ENCODE data around the gene ZG16.
"Not testable (repeated sequence)": the region's sequence is repeated elsewhere in the genome, so short reads cannot be mapped to it uniquely, and the experiment has no call there.

ZG16 gene

DNA sequence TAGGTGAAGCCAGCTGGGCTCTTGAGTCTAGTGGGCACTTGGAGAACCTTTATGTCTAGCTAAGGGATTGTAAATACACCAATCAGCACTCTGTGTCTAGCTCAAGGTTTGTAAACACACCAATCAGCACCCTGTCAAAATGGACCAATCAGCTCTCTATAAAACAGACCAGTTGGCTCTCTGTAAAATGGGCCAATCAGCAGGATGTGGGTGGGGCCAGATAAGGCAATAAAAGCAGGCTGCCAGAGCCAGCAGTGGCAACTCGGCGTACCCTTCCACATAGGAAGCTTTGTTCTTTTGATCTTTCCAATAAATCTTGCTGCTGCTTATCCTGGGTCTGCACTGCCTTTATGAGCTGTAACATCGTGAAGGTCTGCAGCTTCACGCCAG, 29.3 kb upstream of the ZG16 start:
- not testable (repeated sequence) for DNase-seq (ENCODE audit: low spot score)

DNA sequence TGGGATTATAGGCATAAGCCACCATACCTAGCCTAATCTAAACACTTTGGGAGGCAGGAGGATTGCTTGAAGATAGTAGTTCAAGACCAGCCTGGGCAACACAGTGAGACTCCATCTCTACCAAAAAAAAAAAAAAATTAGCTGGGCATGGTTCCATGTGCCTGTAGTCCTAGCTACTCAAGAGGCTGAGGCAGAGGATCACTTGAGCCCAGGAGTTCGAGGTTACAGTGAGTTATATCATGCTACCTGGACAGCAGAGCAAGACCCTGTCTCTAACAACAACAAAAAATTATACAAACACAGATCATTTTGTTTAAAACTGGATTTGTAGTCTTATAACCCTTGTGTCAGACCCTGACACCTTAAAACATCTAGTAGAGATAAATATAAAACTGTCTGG, 24.5 kb upstream of the ZG16 start:
- DNase-seq (ENCODE audit: low spot score), result no peak

DNA sequence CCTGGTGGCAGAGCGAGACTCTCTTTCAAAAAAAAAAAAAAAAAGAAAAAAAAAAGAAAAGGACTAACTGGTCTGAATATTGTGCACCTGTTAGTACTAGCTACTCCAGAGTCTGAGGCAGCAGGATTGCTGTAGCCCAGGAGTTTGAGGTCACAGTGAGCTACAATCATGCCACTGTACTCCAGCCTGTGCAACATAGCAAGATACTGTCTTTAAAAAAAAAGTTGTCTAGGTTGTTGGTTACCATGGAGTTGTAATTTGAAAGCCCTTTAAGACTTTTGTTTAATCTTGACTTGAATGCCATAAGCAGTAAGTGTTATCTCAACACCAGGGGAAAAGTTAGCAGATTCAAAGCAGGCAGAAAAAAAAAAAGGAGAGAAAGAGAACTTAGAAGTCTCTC, 21.4 kb upstream of the ZG16 start:
- DNase-seq (ENCODE audit: low spot score), result no peak

DNA sequence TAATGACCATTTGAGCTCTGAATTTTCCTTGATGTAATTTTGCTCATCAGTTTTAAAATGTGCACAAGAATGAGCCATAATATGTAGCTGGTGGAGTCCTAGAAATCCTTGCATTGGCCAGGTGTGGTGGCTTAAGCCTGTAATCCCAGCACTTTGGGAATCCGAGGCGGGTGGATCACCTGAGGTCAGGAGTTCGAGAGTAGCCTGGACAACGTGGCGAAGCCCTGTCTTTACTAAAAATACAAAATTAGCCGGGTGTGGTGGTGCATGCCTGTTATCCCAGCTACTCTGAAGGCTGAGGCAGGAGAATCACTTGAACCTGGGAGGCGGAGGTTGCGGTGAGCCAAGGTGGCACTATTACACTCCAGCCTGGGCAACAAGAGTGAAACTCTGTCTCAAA, 21.0 kb upstream of the ZG16 start:
- DNase-seq (ENCODE audit: low spot score), result not testable (repeated sequence)

DNA sequence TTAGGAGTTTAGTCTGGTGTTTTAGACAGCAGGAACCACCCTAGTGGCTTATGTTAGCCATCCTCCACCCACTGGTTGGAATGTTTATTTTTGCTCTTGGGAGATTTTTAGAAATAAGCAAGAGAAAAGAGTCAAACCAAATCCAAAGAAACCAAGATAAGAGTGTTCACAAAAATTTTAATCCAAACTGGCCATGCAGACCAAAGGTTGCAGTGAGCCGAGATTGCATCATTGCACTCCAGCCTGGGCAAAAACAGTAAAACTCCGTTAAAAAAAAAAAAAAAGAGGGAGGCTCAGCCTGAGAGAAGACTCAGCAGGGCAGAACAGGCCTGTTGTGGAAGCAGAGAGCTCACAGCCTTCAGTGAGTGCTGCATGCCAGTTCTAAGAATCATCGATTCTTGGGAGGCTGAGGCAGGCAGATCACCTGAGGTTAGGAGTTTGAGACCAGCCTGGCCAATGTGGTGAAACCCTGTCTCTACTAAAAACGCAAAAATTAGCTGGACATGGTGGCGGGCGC, 20.0 kb upstream of the ZG16 start:
- no peak for DNase-seq (ENCODE audit: low spot score)

DNA sequence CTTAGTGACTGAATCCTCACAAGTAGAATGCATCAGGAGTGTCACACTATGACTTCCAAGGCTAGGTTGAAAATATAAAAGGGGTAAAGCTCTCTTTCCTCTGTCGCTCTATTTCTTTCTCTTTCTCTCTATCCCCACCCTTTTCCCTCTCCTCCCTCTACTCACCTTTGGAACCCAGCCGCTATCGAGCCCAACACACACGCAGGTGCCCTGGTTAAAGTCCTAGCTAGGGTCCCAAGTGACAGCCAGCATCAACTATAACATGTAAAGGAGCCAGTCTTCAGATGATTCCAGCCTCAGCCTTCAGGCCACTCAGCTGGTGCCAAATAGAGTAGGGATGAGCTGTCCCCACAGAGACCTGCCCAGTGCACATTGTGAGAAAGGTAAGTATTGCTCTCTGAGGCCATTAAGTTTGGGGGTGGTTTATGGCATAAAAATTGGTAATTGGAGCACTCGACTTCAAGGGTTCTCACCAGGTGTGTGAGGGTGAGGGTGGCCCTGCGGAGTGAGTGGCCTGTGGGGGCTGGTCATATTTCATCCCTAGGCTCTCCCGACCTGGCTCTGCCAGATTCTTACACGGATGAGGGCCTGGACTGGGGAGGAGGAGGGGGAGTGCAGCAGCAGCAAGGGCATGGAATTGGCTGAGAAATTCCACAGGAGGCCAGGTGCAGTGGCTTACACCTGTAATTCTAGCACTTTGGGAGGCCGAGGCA, 17.3 kb upstream of the ZG16 start:
- no peak for DNase-seq (ENCODE audit: low spot score)

DNA sequence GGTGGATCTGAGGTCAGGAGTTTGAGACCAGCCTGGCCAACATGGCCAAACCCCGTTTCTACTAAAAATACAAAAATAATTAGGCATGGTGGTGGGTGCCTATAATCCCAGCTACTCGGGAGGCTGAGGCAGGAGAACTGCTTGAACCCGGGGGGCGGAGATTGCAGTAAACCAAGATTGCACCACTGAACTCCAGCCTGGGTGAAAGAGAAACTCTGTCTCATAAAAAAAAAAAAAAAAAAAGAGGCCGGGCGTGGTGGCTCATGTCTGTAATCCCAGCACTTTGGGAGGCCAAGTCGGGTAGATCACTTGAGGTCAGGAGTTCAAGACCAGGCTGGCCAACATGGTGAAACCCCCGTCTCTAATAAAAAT, 16.8 kb upstream of the ZG16 start:
- DNase-seq (ENCODE audit: low spot score), result not testable (repeated sequence)

DNA sequence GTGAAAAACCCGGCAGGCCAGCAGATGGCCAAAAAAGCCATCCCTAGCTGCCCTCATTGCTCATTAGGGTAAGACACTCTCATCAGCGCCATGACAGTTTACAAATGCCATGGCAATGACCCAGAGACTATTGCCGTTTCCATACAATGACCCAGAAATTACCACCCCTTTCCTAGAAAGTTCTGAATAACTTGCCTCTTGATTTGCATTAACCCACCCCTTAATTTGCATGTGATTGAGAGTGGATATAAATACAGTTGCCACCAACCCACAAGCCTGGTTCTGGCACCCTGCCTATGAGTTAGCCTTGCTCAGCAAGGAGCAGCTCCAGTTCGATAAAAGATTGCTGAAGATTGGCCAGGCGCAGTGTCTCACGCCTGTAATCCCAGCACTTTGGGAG, 16.2 kb upstream of the ZG16 start:
- DNase-seq (ENCODE audit: low spot score), result no peak

DNA sequence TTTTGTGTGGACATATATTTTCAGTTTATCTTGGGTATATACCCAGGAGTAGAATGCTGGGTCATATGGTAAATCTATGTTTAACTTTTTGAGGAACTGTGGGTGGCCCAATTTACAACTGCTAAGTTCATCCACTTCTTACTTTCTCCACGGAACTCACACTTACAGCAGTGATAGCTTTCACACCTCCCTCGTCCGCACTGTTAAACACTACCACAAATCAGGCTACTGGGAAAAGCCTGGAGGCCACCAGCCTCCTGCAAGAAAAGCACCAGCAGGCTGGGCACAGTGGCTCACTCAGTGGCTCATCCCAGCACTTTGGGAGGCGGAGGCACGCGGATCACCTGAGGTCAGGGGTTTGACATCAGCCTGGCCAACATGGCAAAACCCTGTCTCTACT, 14.7 kb upstream of the ZG16 start:
- no peak for DNase-seq (ENCODE audit: low spot score)

DNA sequence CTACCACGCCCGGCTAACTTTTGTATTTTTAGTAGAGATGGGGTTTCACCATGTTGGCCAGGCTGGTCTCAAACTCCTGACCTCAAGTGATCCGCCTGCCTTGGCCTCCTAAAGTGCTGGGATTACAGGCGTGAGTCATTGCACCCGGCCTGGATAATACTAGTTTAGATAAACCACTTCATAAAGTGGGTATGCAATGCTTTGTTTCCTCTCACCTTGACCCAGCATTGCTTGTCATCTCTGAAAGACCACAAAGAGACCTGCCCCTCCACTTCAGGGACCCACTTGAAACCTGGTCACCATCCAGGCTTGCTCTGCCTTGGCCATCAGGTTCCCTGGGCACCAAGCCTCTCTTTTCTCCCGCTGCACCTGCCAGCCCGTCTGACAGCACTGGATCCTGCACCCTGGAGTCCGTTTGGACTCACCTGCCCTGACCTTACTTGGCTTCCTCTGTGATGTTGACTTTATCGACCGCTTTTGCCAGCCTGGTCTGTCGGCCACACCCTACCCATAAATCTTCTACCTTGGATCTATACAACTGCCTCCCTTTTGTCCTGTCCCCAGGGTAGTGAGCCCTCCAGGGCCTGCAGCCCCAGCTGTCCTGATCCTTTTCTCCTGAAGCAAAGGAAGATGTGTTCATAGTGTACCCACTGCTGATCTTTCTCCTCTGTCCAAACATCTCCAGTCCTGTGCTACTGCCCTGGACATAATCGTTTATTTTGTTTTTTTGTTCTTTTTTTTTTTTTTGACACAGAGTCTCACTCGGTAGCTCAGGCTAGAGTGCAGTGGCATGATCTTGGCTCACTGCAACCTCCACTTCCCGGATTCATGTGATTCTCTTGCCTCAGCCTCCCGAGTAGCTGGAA, 12.7 kb upstream of the ZG16 start:
- DNase-seq (ENCODE audit: low spot score), result peak; percentile 88

DNA sequence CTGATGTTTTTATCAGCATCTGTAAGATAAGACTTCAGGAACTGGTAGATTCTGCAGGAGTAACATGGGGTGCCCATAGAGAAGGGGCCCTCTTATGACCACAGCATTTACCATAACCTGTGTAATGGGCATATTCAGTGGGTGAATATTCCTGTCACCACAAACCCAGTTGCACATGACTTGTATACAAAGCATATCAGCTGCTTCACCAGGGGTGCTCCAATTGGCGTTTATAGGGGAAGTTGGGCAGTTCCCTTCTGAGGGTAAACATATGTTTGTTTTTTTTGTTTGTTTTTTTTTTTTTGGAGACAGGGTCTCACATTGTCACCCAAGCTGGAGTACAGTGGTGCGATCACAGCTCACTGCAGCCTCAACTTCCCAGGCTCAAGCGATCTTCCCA, 11.5 kb upstream of the ZG16 start:
- DNase-seq (ENCODE audit: low spot score), result no peak

DNA sequence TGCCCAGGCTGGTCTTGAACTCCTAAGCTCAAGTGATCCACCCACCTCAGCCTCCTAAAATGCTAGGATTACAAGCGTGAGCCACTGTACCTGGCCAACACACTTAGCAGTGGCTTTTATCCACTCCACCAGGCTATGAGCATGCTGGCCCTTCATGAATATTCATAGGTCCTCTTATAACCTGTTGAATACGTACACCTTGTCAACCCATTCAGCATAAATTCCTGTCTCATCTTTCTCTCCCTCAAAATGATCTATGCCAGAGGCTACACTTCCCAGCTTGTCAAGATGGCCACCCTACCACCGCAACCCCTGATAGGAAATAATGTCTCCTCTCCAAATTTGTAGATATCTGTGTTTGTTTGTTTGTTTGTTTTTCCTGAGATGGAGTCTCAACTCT, 11.0 kb upstream of the ZG16 start:
- no peak for DNase-seq (ENCODE audit: low spot score)

DNA sequence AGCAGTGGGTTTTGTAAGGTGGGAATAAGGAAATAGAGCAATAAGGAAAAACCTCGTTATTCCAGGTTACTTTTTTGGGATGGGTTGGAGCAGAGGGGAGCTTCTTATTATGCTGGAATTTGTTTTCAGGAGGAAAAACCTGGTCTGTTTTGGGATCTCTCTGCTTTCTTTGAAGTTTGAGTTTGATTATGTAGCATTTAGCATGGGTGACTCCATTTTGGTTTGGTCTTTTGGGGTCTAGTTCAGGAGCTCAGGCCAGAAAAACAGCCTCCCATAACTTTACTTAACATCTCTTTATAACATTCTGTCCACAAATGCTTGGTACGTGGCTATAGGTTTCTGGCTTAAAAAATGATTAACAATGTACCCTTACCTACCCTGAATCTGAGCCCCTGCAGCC, 8.5 kb upstream of the ZG16 start:
- no peak for DNase-seq (ENCODE audit: low spot score)

DNA sequence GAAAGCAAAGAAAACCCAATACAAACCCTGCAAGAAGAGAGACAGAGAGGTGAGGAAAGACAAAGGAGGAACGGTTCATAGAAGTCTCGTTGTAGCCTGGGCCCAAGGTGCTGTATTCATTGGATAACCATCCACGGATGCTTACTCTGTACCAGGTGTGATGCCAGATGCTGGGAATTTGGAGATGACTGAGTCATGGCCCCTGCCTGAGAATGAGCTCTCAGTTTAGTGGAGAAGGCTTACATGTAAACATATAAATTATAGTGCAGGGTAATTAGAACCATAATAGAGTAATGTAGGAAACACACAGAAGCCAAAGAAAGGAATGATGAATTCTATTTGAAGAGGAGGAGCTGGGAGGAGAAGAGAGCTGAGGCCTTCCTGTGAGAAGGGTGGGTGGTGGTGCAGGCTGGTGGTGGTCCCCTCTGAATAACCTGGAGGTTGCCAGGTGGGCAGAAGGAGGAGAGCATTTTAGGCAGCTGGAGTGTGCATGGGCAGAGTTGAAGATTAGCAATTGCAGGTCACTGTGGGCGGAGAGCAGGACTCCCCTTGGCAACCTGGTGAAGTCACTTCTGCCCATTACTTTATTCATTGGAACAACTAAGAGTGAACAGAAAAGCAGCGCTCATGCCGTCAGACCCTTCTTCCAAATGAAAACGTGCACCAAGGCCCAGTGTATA, 7.7 kb upstream of the ZG16 start:
- DNase-seq (ENCODE audit: low spot score), result no peak

DNA sequence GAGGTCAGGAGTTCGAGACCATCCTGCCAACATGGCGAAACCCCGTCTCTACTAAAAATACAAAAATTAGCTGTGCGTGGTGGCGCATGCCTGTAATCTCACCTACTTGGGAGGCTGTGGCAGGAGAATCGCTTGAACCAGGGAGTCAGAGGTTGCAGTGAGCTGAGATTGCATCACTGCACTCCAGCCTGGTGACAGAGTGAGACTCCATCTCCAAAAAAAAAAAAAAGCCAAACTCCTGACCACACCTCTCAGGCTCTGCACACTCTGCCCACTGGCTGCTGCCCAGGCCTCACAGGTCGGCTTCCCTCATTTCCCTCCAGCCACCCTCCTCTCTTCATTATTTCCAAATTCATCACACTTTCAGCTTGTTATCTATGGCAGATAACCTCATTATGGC, 5.7 kb upstream of the ZG16 start:
- not testable (repeated sequence) for DNase-seq (ENCODE audit: low spot score)

DNA sequence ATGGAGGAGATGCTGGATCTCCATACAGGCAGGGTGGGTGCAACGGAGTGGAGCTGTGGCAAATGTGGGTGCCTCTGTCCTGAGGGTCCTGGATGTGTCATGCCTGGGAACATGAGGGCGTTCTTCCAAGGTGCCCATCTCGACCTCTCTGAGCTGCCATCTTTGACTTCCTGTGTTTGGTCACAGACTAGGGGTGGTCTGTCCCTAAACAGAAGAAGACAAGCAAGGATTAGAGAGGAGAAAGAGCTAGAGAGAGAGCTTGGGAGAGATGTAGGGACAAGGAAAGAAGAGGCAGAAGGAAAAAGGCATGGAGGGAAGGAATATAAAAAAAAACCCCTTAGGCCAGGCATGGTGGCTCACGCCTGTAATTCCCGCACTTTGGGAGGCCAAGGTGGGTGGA, 3.3 kb upstream of the ZG16 start:
- DNase-seq (ENCODE audit: low spot score), result no peak

DNA sequence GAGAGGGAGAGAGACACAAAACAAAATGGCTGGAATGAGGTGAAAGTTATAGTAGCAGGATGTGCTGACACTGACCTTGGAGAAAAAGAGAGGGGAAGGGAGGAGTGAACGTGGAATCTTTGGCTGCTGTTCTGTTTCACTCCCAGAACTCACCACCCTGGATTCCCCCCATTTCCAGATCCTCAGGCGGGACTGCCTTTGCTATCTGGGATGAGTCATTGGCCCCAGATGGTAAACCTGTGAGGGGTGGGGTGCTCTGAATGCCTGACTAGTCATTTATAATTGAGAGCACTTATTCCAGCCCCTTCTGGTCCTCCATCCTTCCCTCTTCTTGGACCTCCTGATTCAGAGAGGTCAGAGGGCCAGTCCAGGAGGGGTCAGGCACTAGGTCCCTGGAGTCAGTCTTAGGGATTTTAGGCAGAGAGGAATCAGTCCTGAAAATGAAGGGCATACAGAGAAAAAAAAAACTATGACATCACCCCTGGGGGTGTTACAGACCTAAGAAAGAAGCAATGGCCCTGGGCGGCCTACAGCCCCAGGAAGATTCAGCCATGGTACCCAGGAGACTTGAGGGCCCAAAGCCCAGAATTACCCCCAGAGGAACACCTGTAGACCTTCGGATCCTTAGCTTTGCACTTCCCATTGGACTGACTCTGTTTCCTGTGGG, 2.2 kb upstream of the ZG16 start:
- peak; percentile 41 for DNase-seq (ENCODE audit: low spot score)

DNA sequence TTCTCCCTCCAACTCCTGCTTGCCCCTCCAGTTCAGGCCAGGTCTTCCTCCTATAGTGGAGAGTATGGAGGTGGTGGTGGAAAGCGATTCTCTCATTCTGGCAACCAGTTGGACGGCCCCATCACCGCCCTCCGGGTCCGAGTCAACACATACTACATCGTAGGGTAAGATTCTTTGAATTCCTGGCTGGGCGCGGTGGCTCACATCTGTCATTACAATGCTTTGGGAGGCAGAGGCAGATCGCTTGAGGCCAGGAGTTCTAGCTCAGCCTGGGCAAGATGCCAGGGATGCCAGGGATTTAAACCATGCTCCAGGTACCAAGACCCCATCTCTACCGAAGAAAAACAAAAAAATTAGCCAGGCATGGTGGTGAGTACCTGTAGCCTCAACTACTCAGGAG, 1.4 kb downstream of the ZG16 start:
- DNase-seq (ENCODE audit: low spot score), result no peak

DNA sequence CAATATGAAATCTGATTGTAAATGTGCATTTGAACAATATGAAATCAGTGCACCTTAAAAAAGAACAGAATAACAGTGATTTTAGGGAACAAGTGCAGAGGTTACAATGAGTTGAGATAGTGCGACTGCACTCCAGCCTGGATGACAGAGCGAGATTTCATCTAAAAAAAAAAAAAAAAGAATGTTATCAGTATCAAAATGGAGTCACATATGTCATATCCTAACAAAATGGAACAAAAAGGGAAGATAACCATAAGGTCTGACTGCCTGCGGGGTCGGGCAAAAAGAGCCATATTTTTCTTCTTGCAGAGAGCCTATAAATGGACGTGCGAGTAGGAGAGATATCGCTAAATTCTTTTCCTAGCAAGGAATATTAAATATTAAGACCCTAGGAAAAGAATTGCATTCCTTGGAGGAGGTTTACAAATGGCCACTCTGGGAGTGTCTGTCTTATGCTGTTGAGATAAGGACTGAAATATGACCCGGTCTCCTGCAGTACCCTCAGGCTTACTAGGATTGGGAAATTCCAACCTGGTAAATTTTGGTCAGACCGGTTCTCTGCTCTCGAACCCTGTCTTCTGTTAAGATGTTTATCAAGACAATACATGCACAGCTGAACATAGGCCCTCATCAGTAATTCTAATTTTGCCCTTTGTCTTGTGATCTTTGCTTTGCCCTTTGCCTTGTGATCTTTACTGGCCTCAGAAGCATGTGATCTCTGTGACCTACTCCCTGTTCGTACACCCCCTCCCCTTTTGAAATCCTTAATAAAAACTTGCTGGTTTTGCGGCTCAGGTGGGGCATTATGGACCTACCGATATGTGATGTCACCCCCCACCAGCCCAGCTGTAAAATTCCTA, 5.3 kb downstream of the ZG16 start:
- DNase-seq (ENCODE audit: low spot score), result not testable (repeated sequence)

DNA sequence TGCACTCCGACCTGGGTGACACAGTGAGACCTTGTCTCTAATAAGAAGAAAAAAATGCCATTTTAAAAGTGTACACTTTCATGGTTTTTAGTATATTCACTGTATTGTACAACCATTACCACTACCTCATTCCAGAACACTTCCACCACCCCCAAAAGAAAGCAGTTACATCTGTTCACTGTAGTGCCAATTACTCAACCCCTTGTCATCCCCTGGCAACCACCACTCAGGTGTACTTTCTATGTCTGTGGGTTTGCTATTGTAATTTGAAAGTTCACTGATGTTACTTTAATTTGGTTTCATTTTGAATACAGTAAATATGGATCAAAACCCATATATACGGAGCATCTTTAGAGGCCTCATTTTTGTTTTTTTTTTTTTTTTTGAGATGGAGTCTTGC, 6.1 kb downstream of the ZG16 start:
- DNase-seq (ENCODE audit: low spot score), result no peak

DNA sequence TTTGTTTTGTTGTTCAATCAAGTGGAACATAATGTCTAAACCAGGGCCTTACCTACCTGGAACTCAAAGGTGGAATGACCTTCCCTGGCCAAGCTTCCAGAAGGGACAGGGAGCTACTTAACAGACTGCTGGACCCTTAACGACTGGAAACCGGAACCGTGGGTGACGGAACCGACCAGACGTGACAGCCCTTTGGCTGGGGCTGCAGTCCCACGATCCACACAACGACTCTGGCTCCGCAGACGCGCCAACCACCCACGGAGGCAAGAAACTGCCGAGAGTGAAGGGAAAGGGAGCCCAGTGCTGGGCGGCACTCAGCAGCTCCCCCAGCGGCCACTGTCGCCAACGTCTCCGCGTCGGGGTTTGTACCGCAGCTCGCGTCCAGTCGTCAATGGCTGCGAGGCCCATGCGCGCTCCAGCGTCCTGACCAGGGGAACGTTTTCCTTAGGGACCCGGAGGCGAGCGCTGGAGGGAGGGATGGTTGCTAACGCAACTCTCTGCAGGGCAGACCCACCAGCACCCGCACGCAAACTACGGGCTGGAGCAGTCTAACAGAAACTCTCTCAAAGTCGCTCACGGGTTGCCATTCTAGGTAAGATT, 6.9 kb downstream of the ZG16 start:
- no peak for DNase-seq (ENCODE audit: low spot score)
